GM19239 (cell line): ENCODE results near the gene ACOT8.

ENCODE experiments used
- DNase-seq: peaks from one replicate; pipeline ENCODE4 v3.0.0; 2011; ENCODE audit warnings: low spot score; ENCODE audit not compliant: insufficient read length
- FAIRE-seq: peaks from 2 replicates; lab custom pipeline; 2011; peaks lifted over from hg19 to GRCh38; lab: Jason Lieb, UNC

ACOT8 gene

DNA sequence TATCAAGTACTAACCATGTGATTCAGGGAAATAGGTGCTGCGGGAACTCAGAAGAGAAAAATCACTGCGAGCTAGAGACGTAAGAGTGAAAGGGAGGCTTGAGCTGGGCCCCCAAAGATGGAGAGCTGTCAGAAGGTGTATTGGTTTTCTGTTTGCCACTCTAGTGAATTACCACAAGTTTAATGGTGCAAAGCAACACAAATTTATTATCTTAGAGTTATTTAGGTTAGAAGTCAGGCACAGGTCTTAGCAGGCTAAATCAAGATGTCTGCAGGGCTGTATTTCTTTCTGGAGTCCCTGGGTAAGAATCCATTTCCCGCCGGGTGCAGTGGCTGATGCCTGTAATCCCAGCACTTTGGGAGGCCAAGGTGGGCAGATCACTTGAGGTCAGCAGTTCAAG is 2.7 kb upstream of the ACOT8 start:
- no peak for FAIRE-seq

DNA sequence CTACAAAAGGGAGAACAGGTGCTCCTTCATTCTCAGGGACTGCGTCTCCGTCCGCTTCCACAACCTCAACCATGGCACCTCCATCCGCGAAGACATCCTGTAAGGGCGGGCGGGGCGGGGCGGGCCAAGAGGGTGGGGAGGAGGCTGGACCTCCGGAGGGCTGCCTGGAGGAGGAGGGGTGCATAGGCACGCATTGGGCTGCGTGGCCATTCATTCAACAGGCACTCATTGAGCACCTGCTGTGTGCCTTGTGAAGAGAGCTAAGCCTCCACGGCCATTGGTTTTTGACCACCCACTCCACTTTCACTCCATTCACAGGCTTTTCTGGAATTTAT is 657 bp upstream of the ACOT8 start:
- DNase-seq (peak; percentile 63), FAIRE-seq (no peak)

More for the DNA sequence above, 2.7 kb upstream of the ACOT8 start:
- DNase-seq: no peak

DNA sequence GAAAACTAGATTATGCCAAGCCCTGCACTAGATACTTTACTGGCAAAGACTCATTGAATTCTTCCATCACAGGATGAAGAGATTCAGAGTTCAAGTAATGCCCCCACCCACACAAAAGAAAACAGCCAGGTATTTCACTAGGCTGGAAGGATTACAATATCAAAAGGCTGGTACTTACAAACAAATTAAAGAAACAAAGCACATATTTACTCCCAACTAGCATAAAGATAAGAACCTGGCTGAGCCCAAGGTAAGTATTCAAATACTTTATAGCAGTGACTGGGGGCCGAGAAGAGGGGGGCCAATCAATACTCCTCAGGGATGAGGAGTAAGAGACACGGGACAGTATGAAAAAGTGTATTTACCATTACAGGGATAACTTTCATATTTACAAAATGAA is 3.7 kb downstream of the ACOT8 start:
- FAIRE-seq: no peak
- no peak for DNase-seq

DNA sequence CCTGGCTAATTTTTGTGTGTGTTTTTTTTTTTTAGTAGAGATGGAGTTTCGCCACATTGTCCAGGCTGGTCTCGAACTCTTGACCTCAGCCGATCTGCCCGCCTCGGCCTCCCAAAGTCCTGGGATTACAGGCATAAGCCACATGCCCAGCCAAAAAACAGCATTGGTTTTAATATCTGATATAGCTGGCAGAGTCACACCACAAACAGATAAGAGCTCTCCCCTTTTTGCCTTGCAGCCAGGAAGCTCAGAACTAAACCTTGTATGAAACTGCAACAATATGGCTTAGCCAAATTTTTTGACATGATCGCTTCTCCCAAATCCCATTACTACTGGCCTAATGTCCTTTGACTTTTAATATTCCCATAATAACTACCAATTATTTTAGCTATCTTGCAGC is 4.9 kb downstream of the ACOT8 start:
- DNase-seq (no peak), FAIRE-seq (no peak)

DNA sequence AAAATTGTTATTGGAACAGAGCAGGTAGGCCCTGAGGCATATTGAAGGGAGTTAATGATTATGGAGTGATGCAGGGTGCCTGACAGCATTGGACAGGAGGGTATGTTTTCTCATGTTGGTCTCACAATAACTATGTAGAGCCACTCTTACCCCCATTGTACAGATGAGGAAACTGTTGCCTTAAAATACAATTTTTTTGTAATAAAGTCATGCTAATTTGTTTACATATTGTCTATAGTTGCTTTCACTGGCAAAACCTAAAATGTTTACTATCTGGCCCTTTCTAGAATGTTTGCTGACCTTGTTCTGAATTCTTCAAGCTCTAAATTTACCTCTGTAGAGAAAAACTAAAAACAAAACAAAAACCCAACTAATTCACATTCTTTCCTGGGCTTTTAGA is 5.7 kb downstream of the ACOT8 start:
- FAIRE-seq (no peak), DNase-seq (no peak)

DNA sequence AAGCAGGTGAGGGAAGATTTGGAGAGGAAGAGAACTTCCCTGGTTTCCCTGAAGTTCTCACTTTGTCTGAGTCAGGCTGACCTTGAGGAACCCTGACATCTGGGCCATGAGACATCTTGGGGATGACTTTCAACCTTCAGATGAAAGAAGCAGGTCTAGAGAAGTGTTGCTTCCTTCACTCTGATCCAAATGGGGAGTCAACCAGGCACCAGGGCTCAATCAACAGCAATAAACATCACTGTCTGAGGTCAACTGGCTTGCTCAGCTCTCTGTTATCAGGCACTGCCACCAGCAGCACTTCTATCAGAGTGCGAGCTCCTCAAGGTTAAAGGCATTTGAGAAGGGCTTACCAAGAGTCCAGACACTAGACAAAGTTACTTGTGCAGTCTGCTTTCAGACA is 6.3 kb downstream of the ACOT8 start:
- no peak for DNase-seq
- no peak for FAIRE-seq

DNA sequence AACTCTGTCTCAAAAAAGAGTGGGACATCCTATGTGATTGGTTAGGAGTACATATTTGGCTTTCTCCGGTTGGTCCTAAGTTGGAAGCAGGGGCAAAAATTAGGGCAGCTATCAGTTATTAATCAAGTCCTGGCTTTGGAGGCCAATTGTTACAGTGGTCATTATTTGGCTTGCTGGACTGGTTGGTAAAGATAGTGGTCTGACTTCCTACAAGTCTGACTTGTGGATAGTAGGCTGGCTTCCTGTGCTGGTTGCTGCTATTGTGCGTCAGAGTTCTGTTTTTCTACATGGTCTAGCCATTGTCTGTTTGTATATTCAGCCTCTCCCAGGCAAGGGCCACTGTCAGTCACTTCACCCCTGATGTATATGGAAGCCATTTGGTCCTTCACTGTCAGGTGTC is 7.0 kb downstream of the ACOT8 start:
- FAIRE-seq (no peak), DNase-seq (no peak)

DNA sequence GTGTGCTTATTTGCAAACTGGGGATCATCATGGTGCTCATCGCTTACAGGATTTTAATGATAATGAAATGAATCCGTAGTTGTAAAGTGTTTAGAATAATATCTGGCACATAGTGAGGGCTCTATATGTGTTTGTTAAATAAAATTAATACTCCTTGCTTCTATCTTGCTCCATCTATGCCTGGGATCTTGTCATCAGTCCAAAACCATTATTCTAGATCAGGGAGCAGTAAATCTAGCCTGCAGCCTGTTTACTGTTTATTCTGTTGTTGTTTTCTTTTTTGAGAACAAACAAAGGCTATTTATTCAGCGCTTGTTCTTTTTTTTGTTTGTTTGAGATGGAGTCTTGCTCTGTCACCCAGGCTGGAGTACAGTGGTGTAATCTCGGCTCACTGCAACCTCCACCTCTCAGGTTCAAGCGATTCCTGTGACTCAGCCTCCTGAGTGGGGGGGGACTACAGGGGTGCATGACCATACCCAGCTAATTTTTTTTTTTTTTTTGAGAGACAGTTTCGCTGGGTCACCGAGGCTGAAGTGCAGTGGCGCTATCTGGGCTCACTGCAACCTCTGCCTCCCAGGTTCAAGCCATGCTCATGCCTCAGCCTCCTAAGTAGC is 8.1 kb downstream of the ACOT8 start:
- FAIRE-seq (no peak), DNase-seq (no peak)

DNA sequence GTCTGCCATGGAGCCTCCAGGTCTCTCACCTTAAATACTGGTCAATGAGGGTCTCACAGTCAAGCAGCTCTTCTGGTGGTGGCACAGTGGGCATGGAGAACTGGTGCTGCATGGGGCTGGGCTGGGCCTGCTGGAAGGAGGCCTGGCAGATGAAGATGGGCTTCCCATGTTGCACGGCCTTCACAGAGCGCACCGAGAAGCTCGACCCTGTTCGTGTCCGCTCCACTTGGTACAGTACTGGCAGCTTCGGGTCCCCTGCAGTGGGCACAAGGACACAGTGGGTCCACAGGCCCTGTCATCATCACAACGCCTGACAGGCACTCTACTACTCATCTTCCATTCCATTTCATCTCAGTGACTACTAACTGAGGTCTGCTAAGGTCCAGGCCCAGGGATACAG is 8.8 kb downstream of the ACOT8 start:
- no peak for FAIRE-seq
- no peak for DNase-seq

DNA sequence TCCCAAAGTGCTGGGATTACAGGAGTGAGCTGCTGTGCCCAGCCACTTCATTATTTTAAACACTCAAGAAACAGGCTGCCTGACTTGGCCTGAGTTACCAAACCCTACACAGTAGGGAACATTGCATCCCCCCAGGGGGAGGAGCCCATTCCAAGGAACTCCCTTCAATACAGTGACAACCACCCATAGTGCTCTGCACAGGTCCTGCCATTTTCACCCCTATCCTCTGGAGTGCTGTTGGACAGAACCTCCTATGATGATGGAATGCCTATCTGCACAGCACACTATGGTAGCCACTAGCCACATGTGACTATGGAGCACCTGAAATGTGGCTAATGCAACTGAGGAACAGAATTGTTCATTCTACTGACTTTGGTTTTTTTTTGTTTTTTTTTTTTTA is 11.7 kb downstream of the ACOT8 start:
- FAIRE-seq (no peak), DNase-seq (no peak)

DNA sequence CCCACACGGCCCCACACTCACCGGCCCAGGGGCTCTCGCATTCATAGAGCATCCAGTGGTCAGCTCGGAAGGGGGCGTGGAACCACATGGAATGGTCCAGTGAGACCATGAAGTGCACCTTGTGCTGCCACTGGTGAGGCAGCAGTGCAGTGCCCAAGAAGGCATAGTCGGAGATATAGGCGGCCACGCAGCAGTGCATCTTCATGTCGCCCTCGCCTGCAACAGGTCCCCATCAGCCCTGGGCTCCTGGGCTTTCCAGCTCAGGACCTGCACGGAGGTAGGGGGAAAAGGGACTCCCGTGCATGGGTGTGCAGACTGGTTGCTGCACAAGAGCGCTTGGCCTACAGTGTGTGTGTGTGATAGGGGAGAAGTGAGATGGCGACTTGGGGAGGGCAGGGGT is 13.7 kb downstream of the ACOT8 start:
- no peak for FAIRE-seq
- no peak for DNase-seq

DNA sequence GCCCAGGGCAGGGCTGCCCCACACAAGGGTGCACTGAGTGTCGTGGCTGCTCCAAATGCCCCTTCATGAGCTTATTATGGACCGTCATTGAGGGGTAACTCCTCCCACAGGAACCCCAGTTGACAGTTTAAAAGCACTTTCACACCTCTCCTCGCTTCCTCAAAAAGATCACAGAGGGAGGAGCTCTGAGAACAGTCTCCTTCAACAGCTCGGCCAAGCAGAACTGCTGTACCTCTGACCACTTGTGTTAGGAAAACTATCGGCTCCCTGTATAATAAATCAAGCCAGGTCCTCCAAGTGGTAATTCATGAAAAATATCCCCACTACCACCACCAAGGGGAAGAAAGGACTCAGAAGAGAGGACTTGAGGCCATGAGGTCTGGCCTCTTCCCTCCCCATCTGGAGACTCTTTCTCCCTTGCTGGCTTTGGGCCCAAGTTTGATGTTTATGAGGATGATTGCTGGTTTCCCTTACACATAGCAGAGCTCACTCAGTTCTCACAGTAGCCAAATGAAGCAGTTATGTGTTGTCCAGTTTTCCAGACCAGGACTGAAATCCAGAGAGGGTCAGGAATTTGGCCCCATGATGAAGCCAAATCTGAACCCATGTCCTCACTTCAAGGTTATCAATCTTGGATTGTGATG is 14.9 kb downstream of the ACOT8 start:
- FAIRE-seq: no peak
- DNase-seq: peak; percentile 48

DNA sequence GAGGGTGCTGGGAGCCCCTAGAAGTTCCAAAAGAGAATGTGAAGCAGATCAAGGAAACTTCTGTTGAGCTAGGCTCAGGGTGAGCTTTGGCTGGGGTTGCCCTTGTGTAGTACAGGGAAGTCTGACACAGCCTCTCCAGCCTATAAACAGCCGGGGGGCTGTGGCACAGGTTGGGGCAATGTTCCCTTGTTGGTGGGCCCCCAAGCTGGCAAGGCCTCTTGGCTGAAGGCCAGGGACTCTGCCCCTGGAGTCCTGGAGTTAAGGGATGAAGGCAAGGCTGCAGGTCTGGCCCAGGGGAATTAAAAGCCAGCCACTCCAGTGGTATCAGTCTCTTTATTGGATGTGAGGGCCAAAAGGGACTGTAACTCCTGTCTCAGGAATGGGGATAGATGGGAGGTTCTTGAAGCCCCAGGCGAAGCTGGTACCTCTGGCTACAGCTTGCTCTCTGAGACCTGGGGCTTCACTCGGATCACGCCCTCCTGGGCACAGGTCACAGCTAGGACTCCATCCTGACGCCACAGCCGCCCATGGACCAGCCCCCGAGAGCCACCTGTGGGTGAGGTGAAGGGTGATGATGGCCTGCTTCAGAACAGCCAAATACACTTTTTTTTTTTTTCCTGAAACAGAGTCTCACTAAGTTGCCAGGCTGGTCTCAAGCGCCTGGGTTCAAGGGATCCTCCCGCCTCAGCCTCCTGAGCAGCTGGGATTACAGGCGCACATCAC is 15.6 kb downstream of the ACOT8 start:
- FAIRE-seq: no peak
- no peak for DNase-seq

DNA sequence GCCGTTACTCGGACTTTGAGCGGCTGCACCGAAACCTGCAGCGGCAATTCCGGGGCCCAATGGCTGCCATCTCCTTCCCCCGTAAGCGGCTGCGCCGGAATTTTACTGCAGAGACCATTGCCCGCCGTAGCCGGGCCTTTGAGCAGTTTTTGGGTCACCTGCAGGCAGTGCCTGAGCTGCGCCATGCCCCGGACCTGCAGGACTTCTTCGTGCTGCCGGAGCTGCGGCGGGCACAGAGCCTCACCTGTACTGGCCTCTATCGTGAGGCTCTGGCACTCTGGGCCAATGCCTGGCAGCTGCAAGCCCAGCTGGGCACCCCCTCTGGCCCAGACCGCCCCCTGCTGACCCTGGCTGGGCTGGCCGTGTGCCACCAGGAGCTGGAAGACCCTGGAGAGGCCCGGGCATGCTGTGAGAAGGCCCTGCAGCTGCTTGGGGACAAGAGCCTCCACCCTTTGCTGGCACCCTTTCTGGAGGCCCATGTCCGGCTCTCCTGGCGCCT is 16.4 kb downstream of the ACOT8 start:
- DNase-seq (no peak), FAIRE-seq (no peak)

DNA sequence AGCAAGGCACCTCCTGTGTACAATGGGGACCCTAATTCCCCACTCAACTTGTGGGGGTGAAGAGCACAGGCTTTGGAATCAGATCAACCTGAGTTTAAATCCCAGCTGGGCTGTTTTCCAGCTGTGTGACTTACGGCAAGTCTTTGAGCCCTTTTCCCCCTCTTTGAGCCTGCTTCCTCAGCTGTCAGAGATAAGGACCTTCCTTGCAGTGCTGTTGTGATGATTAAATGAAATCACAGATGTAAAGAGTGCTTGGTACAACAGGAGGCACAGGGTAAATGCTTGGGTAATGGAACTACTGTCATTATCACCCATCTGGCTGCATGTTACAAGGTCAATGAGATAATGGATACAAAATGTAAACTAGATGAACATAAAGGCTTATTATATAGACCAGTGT is 20.4 kb downstream of the ACOT8 start:
- DNase-seq: no peak
- FAIRE-seq: no peak

DNA sequence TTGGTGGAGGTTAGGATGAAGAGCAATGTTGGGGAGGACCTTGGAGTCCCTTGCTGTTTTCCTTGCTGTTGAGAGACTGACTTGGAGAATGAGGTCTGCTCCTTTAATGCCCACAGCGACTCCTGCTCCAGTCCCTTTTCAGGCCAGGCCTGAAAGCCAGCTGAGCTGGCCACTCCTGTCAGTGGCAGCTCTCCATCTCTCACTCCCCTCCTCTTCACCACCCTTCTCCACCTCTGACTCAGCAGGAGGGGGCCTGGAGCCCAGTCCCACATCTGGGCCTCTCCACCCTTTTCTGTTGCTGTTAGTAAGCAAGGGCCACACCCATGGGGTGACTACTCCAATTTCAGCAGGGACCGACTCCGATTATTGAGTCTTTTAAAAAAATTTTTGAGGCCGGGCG is 21.4 kb downstream of the ACOT8 start:
- DNase-seq (no peak), FAIRE-seq (no peak)

DNA sequence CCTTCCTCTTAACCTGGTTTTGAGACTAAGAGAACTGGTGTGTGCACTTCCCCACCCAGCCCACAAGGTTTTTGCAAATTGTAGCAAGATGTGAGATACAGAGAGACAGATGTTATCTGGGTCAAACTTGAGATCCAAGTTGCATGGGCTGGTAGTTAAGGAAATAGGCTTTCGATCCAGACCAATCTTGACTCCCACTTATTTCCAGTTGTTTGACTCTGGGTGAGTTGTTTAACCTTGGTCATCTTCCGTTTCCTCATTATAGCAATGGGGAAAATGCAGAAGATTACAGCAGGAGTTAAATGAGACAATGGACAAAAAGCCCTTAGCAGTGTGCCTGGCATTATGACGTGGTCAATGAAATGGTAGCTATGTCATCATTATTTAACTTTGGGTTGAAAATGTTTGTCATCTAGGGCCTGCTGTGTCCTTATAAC is 21.8 kb downstream of the ACOT8 start:
- FAIRE-seq (no peak), DNase-seq (no peak)

DNA sequence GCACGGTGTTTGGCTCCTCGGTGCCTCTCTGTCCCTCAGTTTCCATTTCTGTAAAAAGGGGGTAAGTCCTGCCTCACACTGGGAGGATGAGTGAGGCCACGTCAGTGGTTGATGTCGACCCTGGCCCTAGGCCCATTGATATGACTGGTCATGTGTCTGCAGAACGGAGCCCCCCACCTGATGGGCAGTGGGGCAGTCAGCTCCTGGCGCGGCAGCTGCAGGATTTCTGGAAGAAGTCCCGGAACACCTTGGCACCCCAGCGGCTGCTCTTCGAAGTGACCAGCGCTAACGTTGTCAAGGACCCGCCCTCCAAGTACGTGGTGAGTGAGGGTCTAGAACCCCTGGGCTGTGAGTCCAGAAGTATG is 22.4 kb downstream of the ACOT8 start:
- DNase-seq: no peak
- no peak for FAIRE-seq

DNA sequence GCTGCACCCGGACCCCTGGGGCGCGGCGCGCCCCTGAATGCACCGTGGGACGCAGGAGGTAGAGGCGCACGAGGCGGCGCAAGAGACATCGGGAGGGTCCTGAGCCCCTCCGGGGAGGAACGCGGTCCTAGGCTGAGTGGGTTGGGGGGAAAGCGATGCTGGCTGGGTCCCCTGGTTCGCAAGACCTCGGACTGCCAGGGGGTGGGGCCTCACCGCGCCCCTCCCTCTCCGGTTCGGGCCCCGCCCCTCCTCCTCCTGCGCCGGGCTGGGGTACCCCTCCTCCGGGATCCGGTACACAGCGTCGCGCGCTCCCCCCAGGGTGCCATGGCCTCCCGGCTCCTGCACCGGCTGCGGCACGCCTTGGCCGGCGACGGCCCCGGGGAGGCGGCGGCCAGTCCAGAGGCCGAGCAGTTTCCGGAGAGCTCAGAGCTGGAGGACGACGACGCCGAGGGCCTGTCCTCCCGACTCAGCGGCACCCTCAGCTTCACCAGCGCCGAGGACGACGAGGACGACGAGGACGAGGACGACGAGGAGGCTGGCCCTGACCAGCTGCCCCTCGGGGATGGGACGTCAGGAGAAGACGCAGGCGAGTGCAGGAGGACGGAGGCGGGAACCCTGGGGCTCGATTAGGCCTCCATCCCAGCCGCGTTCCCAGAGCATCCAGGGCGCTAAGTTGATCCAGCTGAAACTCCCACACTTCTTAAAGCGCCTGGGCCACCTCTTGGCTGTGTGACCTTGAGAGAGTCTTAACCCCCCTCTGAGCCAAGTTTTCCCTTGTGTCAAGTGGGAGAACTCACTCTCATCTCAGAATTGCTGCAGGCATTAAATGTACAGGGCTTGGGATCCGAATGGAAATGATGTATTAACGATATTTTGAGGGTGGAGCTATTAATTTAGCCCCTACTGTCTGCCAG is 23.1 kb downstream of the ACOT8 start:
- DNase-seq (peak; percentile 41), FAIRE-seq (no peak)

DNA sequence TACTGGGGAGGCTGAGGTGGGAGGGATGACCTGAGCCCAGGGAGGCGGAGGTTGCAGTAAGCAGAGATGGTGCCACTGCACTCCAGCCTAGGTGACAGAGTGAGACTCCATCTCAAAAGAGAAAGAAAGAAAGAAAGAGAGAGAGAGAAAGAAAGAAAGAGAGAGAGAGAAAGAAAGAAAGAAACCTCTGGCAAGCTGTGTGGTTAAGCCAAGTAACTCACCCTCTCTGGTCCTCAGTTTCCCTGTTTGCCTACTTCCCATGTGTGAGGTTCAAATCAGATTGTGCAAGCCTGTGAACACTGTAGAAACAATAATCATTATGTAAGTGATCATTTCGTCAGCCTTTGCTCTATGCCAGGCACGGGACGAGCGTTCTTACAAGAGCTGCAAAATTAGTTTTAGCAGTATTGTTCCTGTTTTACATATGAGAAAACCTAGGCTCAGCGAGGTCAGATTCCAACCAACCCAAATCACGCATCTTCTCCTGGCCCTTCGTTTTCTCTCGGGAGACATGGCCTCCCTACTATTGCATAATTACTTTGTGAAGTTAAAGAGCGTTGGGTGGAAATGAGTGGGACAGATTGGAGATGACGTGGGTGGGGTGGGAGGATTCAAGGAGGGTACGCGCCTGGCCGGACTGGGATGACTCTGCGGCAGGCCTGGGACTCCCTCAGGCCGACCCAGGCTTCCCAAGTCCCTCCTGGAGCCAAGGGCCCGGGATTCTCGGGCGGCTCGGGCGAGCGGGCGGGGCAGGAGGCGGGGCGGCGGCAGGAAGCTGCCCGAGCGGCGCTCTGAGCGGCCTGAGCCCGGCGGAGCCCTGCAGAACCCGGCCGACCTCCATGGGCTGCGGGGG is 23.9 kb downstream of the ACOT8 start, which contains the start of gene SNX21:
TSS of gene SNX21 (plus strand) at position 770 of the 853 bp plus-strand sequence. CDS start 121 bp downstream, outside the sequence.
- DNase-seq: peak; percentile 49
- no peak for FAIRE-seq
